H9 (cell line): ENCODE data around the gene CYREN. TPM values are rescaled to one million over a fixed set of nuclear protein-coding genes. Genes with fewer than 3 reads are reported as not detected.

ENCODE experiments used
- DNase-seq: peaks from one replicate; pipeline ENCODE4 v3.0.0-alpha.2; 2017
- H2AFZ ChIP-seq: one replicate; pipeline ENCODE4 v1.6.1; 2013; ENCODE audit warnings: mild to moderate bottlenecking, low read length, control low read depth, moderate library complexity
- H2AK5ac ChIP-seq: 2 replicates; pipeline ENCODE4 v1.6.1; 2013; ENCODE audit warnings: low read length, control low read depth, mixed read lengths; ENCODE audit not compliant: insufficient read length
- H2BK120ac ChIP-seq: one replicate; pipeline ENCODE4 v1.6.1; 2013; ENCODE audit warnings: low read depth, mild to moderate bottlenecking, low read length, control low read depth, inconsistent platforms; ENCODE audit not compliant: poor library complexity, severe bottlenecking
- H2BK12ac ChIP-seq: 2 replicates; pipeline ENCODE4 v1.6.1; 2013; ENCODE audit warnings: low read length, control low read depth, mixed read lengths, low read depth; ENCODE audit not compliant: insufficient read length
- H2BK15ac ChIP-seq: 2 replicates; pipeline ENCODE4 v1.6.1; 2013; ENCODE audit warnings: low read depth, low read length, control low read depth
- H2BK20ac ChIP-seq: one replicate; pipeline ENCODE4 v1.6.1; 2013; ENCODE audit warnings: low read depth, mild to moderate bottlenecking, low read length, control low read depth, inconsistent platforms; ENCODE audit not compliant: poor library complexity, severe bottlenecking
- H2BK5ac ChIP-seq: 2 replicates; pipeline ENCODE4 v1.6.1; 2013; ENCODE audit warnings: low read length, control low read depth, mixed read lengths; ENCODE audit not compliant: insufficient read length
- H3K14ac ChIP-seq: 2 replicates; pipeline ENCODE4 v1.6.1; 2013; ENCODE audit warnings: low read length, control low read depth; ENCODE audit not compliant: insufficient read depth
- H3K18ac ChIP-seq: 2 replicates; pipeline ENCODE4 v1.6.1; 2013; ENCODE audit warnings: low read depth, mild to moderate bottlenecking, mixed read lengths, low read length, control low read depth; ENCODE audit not compliant: insufficient read length
- H3K23ac ChIP-seq: 2 replicates; pipeline ENCODE4 v1.6.1; 2013; ENCODE audit warnings: low read length, control low read depth, mixed read lengths, low read depth; ENCODE audit not compliant: insufficient read length
- H3K23me2 ChIP-seq: 2 replicates; pipeline ENCODE4 v1.6.1; 2013; ENCODE audit warnings: low read depth, mild to moderate bottlenecking, mixed read lengths, low read length, control low read depth; ENCODE audit not compliant: insufficient read length, poor library complexity, severe bottlenecking
- H3K27ac ChIP-seq: 2 replicates; pipeline ENCODE4 v1.5.1; 2013; ENCODE audit warnings: low read length, control low read depth, mixed read lengths, low read depth; ENCODE audit not compliant: insufficient read length
- H3K27me3 ChIP-seq: 2 replicates; pipeline ENCODE4 v1.6.1; 2013; ENCODE audit warnings: low read length, control low read depth, inconsistent platforms; ENCODE audit not compliant: insufficient read depth
- H3K4ac ChIP-seq: 2 replicates; pipeline ENCODE4 v1.6.1; 2013; ENCODE audit warnings: low read depth, mild to moderate bottlenecking, control low read depth, inconsistent platforms, low read length, moderate library complexity
- H3K4me1 ChIP-seq: 2 replicates; pipeline ENCODE4 v1.6.1; 2013; ENCODE audit warnings: low read length, control low read depth, inconsistent platforms; ENCODE audit not compliant: insufficient read depth
- H3K4me2 ChIP-seq: 2 replicates; pipeline ENCODE4 v1.6.1; 2013; ENCODE audit warnings: low read length, control low read depth, mixed read lengths; ENCODE audit not compliant: insufficient read length, insufficient read depth
- H3K56ac ChIP-seq: 2 replicates; pipeline ENCODE4 v1.6.1; 2013; ENCODE audit warnings: low read depth, mild to moderate bottlenecking, mixed read lengths, low read length, control low read depth; ENCODE audit not compliant: insufficient read length
- H3K79me1 ChIP-seq: 2 replicates; pipeline ENCODE4 v1.6.1; 2013; ENCODE audit warnings: low read depth, mild to moderate bottlenecking, moderate library complexity, low read length, control low read depth, inconsistent platforms; ENCODE audit not compliant: insufficient read depth, poor library complexity, severe bottlenecking
- H3K79me2 ChIP-seq: 2 replicates; pipeline ENCODE4 v1.6.1; 2013; ENCODE audit warnings: low read length, control low read depth, inconsistent platforms; ENCODE audit not compliant: insufficient read depth
- H3K9ac ChIP-seq: 2 replicates; pipeline ENCODE4 v1.6.1; 2013; ENCODE audit warnings: low read length, control low read depth, mixed read lengths; ENCODE audit not compliant: insufficient read length; ENCODE audit errors: extremely low read depth
- H3K9me3 ChIP-seq: one replicate; pipeline ENCODE4 v1.6.1; 2013; ENCODE audit warnings: low read depth, low read length, inconsistent platforms; ENCODE audit not compliant: control insufficient read depth
- H3T11ph ChIP-seq: one replicate; pipeline ENCODE4 v1.6.1; 2013; ENCODE audit warnings: mild to moderate bottlenecking, low read length, control low read depth, inconsistent platforms
- H4K20me1 ChIP-seq: one replicate; pipeline ENCODE4 v1.6.1; 2013; ENCODE audit not compliant: control insufficient read depth, insufficient read length, insufficient read depth
- H4K5ac ChIP-seq: 2 replicates; pipeline ENCODE4 v1.6.1; 2013; ENCODE audit warnings: low read depth, mild to moderate bottlenecking, mixed read lengths, low read length, control low read depth; ENCODE audit not compliant: insufficient read length
- H4K8ac ChIP-seq: replicated peaks from 2 replicates; pipeline ENCODE4 v1.6.1; 2013; ENCODE audit warnings: low read length, control low read depth, mixed read lengths, low read depth; ENCODE audit not compliant: insufficient read length
- H4K91ac ChIP-seq: 2 replicates; pipeline ENCODE4 v1.6.1; 2013; ENCODE audit warnings: low read depth, mild to moderate bottlenecking, moderate library complexity, mixed read lengths, low read length, control low read depth; ENCODE audit not compliant: insufficient read length
- H3K27ac Mint-ChIP-seq, 3 experiments: 2 replicates in 2 of 3; 3 replicates in 1 of 3; pipeline ENCODE4 v1.8.0; 2020 to 2021; ENCODE audit warnings: mixed read lengths in 3 of 3, mild to moderate bottlenecking in 1 of 3, moderate library complexity in 1 of 3
- H3K27me3 Mint-ChIP-seq: 2 replicates; pipeline ENCODE4 v1.8.0; 2021; ENCODE audit warnings: low read depth, mild to moderate bottlenecking, moderate library complexity, mixed read lengths
- H3K36me3 Mint-ChIP-seq, 3 experiments: 2 replicates in 2 of 3; 3 replicates in 1 of 3; pipeline ENCODE4 v1.8.0; 2020 to 2021; ENCODE audit warnings: low read depth in 3 of 3, mixed read lengths in 3 of 3; ENCODE audit not compliant: insufficient read depth in 1 of 3
- H3K4me1 Mint-ChIP-seq, 2 experiments: 2 replicates each; pipeline ENCODE4 v1.8.0; 2020; ENCODE audit warnings: mixed read lengths in 2 of 2
- H3K4me3 Mint-ChIP-seq, 2 experiments: 2 replicates in 1 of 2; 3 replicates in 1 of 2; pipeline ENCODE4 v1.8.0; 2020 to 2021; ENCODE audit warnings: mild to moderate bottlenecking in 2 of 2, mixed read lengths in 2 of 2, moderate library complexity in 1 of 2
- H3K9me3 Mint-ChIP-seq, 2 experiments: 2 replicates in 1 of 2; 3 replicates in 1 of 2; pipeline ENCODE4 v1.8.0; 2020; ENCODE audit warnings: mild to moderate bottlenecking in 2 of 2, mixed read lengths in 2 of 2, moderate library complexity in 1 of 2
- CTCF ChIP-seq: fragments of 200-600 bp; sonication (generic); conservative IDR thresholded peaks from 3 replicates; pipeline ENCODE4 v1.8.0; 2021; ENCODE audit warnings: antibody characterized with exemption, mild to moderate bottlenecking
- WGBS: extraction: QIAGEN DNeasy Blood & Tissue Kit; methylation state at CpG from one replicate; pipeline ENCODE4 v1.1.7; 2013; ENCODE audit warnings: missing lambda C conversion rate, low lambda C conversion rate, mixed read lengths; ENCODE audit not compliant: insufficient read length; ENCODE audit errors: extremely low coverage; 5-methylcytosine and 5-hydroxymethylcytosine counted together
- total RNA-seq: library from RNA; stranded (reverse); gene quantifications from 2 replicates; pipeline ENCODE4 v1.2.1, GENCODE V29; 2021

CYREN gene
- total RNA-seq, 1 experiment from 2014 or later = 72.0 TPM

- peak overlapping the region; percentile 76 for H3K4ac ChIP-seq
- no peaks in the 10 kb centered on the region for H4K20me1 ChIP-seq
- H3K18ac ChIP-seq = no peak overlapping the region
- Mint-ChIP-seq H3K9me3 (peaks cover 26 to 28% of the 10 kb centered on the region in 2 experiments), H3K27ac (peak overlapping the region in 2 of 3 experiments; percentile 72 to 91; a peak in 4 of 7 replicates), H3K4me1 (peaks cover 18 to 30% of the 10 kb centered on the region in 2 experiments), H3K36me3 (peaks cover 15 to 37% (median 23%) of the 10 kb centered on the region in 3 experiments), H3K4me3 (no peak overlapping the region), H3K27me3 (no peaks in the 10 kb centered on the region)
- peaks cover 22% of the 10 kb centered on the region for H3K9me3 ChIP-seq
- H3K14ac ChIP-seq = peak overlapping the region; percentile 66; the same call in 1 of the 2 replicates
- H3K27ac ChIP-seq = no peak overlapping the region
- no peak overlapping the region for H2BK120ac ChIP-seq
- peaks cover 5% of the 10 kb centered on the region; the same call in 1 of the 2 replicates for H3K4me1 ChIP-seq
- no peaks in the 10 kb centered on the region for H3K79me1 ChIP-seq
- peak overlapping the region; percentile 53 for H4K91ac ChIP-seq
- peak; percentile 56 for DNase-seq
- H3K4me2 ChIP-seq = no peak overlapping the region
- H2BK12ac ChIP-seq = peak overlapping the region; percentile 41
- H2BK15ac ChIP-seq = 0 out of 2 replicates have a peak overlapping the region, but pooled peaks have one; percentile 65
- H2AFZ ChIP-seq = no peak overlapping the region
- no CpG with 5 or more reads among the region's 9 CpGs for WGBS
- H3K27me3 ChIP-seq = no peaks in the 10 kb centered on the region
- no peak overlapping the region for H3K56ac ChIP-seq
- no peak overlapping the region for H3T11ph ChIP-seq
- peak overlapping the region; percentile 12 for H4K5ac ChIP-seq
- H2AK5ac ChIP-seq = peak overlapping the region; percentile 89
- peak overlapping the region; percentile 85 for H2BK20ac ChIP-seq
- H4K8ac ChIP-seq = no peak overlapping the region
- H3K23ac ChIP-seq = no peak overlapping the region
- no peaks in the 10 kb centered on the region for H3K23me2 ChIP-seq
- no peak overlapping the region for H3K9ac ChIP-seq
- H2BK5ac ChIP-seq = no peak overlapping the region
- TF ChIP-seq CTCF = no peak
- no peaks in the 10 kb centered on the region for H3K79me2 ChIP-seq
These were observed 6.7 kb upstream of the CYREN start for GRCh38 chr7:135177028-135177696.
